HG02970 (cell line): ENCODE measurements around the gene ZNF319.

Experiments used
- ATAC-seq: cut with Tn5 transposase; IDR thresholded peaks from one replicate; pipeline ENCODE4 v1.9.1; 2021; ENCODE audit warnings: mild to moderate bottlenecking, moderate library complexity, moderate number of reproducible peaks; ENCODE audit not compliant: unreplicated experiment, low FRiP score

The ZNF319 gene

GRCh38 chr16:58037365-58038057 lies 37.0 kb upstream of the ZNF319 start:
- ATAC-seq, result no peak

- no peak for ATAC-seq
These were observed 36.5 kb upstream of the ZNF319 start for GRCh38 chr16:58036943-58037342.

GRCh38 chr16:58035356-58036170 lies 35.1 kb upstream of the ZNF319 start:
- ATAC-seq, result no peak

- ATAC-seq, result no peak
These were observed 34.3 kb upstream of the ZNF319 start for GRCh38 chr16:58034774-58035173.

GRCh38 chr16:58034128-58034685 lies 33.7 kb upstream of the ZNF319 start:
- ATAC-seq, result no peak

GRCh38 chr16:58032710-58033293 lies 32.3 kb upstream of the ZNF319 start:
- no peak for ATAC-seq

- ATAC-seq, result no peak
These were observed 30.7 kb upstream of the ZNF319 start for GRCh38 chr16:58031016-58031800.

GRCh38 chr16:58030136-58030840 lies 29.8 kb upstream of the ZNF319 start:
- no peak for ATAC-seq

GRCh38 chr16:58029410-58029809 lies 28.9 kb upstream of the ZNF319 start:
- no peak for ATAC-seq

- no peak for ATAC-seq
These were observed 28.1 kb upstream of the ZNF319 start for GRCh38 chr16:58028541-58029070.

GRCh38 chr16:58027916-58028455 lies 27.5 kb upstream of the ZNF319 start:
- ATAC-seq, result no peak

- no peak for ATAC-seq
These were observed 26.9 kb upstream of the ZNF319 start for GRCh38 chr16:58027161-58027915.

GRCh38 chr16:58026705-58027160 lies 26.3 kb upstream of the ZNF319 start:
- ATAC-seq, result no peak

GRCh38 chr16:58026139-58026704 lies 25.8 kb upstream of the ZNF319 start:
- no peak for ATAC-seq

GRCh38 chr16:58025351-58026138 lies 25.1 kb upstream of the ZNF319 start, which contains the start of gene MMP15:
MMP15 (plus strand) TSS chr16:58025754; CDS start chr16:58026351, 597 bp downstream.
- ATAC-seq, result no peak

- ATAC-seq, result no peak
These were observed 24.2 kb upstream of the ZNF319 start for GRCh38 chr16:58024486-58025350.
